H1 (cell line): ENCODE measurements around the gene IRX4. TPM values are rescaled to one million over a fixed set of nuclear protein-coding genes. Genes with fewer than 3 reads are reported as not detected.

ENCODE experiments used
- HDAC2 ChIP-seq, 2 experiments: fragments of 300-600 bp in 1 of 2; sonication (generic) in 1 of 2; IDR thresholded peaks; 2 replicates each; pipeline ENCODE4 v1.6.1; 2011 to 2012; ENCODE audit warnings: low read depth in 2 of 2, low read length in 2 of 2, mild to moderate bottlenecking in 2 of 2, moderate library complexity in 2 of 2, borderline replicate concordance in 1 of 2, inconsistent platforms in 1 of 2
- JUND ChIP-seq: IDR thresholded peaks from 2 replicates; pipeline ENCODE4 v1.6.1; 2011; ENCODE audit warnings: mild to moderate bottlenecking, improper control_type of control experiment, low read length
- KDM4A ChIP-seq: IDR thresholded peaks from one replicate; pipeline ENCODE4 v1.7.1; 2012; ENCODE audit warnings: low read depth, mild to moderate bottlenecking, moderate library complexity, low read length, inconsistent platforms; ENCODE audit not compliant: severe bottlenecking
- POLR2A ChIP-seq, 2 experiments: IDR thresholded peaks; 1 replicate in 1 of 2; 2 replicates in 1 of 2; pipeline ENCODE4 v1.6.1; 2011; ENCODE audit warnings: low read depth in 2 of 2, low read length in 2 of 2, mild to moderate bottlenecking in 2 of 2; ENCODE audit errors: control extremely low read depth in 1 of 2
- polyA plus RNA-seq, 7 experiments: library from polyadenylated mRNA; depleted of rRNA in 3 of 7; stranded (reverse) in 5 of 7; unstranded in 2 of 7; fragments of >200 nt in 5 of 7; fragments of 200-250 nt in 2 of 7; gene quantifications; 1 replicate in 5 of 7; 2 replicates in 1 of 7; 4 replicates in 1 of 7; pipeline versions ENCODE4 v1.2.1 to v1.2.3, GENCODE V29; 2011 to 2013; ENCODE audit warnings: missing spikeins in 2 of 7, mixed read lengths in 2 of 7
- total RNA-seq: library from RNA; stranded (reverse); fragmentation: NEBNext Ultra II Directional; extraction: Animal tissue kit (Norgen Biotek cat#: 25700); gene quantifications from 2 replicates; pipeline ENCODE4 v1.2.1, GENCODE V29; 2021

The IRX4 gene
- total and polyA plus RNA-seq, 2 of the 8 experiments (the other 6 are each of a cell fraction or from before 2014, with no cell fraction given) = 0.45 to 1.2 TPM

- TF ChIP-seq KDM4A (no peak), JUND (no peak), POLR2A (IDR thresholded peaks at IDR 0.05; ENCODE audit: control extremely low read depth in 1 of 2, low read depth in 2 of 2, low read length in 2 of 2) (no peak), HDAC2 (IDR thresholded peaks at IDR 0.05; ENCODE audit: borderline replicate concordance in 1 of 2, low read depth in 2 of 2, low read length in 2 of 2) (no peak)
- TF ChIP-seq, all 59 proteins: peak for 0
Observed at GRCh38 chr5:1917830-1918487, 35.2 kb upstream of the IRX4 start (continued).
